Heart left ventricle (tissue), 13 donors: ENCODE measurements around the gene MPI.

Source experiments
- POLR2A ChIP-seq, 2 donors: fragments of 450-650 bp; IDR thresholded peaks; one replicate each; pipeline ENCODE4 v1.6.1; 2017; ENCODE audit warnings: antibody characterized with exemption in 2 of 2, mild to moderate bottlenecking in 2 of 2, moderate library complexity in 2 of 2
- TF ChIP-seq, protein P1 (sequence below), 12 donors: fragments of 200-600 bp; sonication (generic) in 4 of 12; IDR thresholded peaks; one replicate each; pipeline versions ENCODE4 v1.5.0 to v1.8.0; 2018 to 2022; ENCODE audit warnings: antibody characterized with exemption in 12 of 12, mild to moderate bottlenecking in 5 of 12
- donor health status: ischemic (EF 13 %, LVEDD 7.1; RV severe dilation, severe dysfunction).
- donor health status: DM: no; HTN: yes; CAD: no.
- donor health status: DM: no; HTN: no; CAD: no.
- donor health status: ischemic (EF 25% LVEDD 6.9; RV normal size, moderate dysfunction).
- donor health status: ischemic (EF 25% LVEDD 5.7; RV mildly dilated, moderate dysfunction).
- donor health status: ischemic (EF 35%, LVEDD 5.7; RV mildly dilated, moderate dysfunction).
- donor health status: nonischemic (EF 11% LVEDD 7.7; RV severe dilation, severe dysfunction).
- donor health status: DM: yes; HTN: yes; CAD: no.
- donor health status: PGD.
- donor health status: ischemic (EF 29% LVEDD 5.4; RV normal size, mild dysfunction).
- donor health status: nonischemic (EF 23%, LVEDD 6.1; RV moderate dilation, normal function).

DNA sequence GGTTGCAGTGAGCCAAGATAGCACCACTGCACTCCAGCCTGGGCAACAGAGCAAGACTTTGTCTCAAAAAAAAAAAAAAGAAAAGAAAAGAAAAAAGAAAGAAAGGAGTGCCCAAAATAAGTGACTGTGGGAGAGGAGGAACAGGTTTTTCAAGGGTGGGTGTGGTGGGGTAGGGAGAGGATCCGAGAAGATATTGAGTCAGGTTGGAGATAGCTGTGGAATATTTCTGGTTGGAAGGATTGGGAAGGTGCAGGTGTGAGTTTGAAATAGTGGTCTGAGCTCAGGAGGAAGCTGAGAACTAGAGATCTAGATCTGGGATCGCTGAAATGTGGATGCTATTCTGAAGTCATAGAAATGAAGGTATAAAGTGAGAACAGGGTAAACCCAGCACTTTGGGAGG is 24.5 kb upstream of the MPI start:
- TF ChIP-seq, protein P1, sequence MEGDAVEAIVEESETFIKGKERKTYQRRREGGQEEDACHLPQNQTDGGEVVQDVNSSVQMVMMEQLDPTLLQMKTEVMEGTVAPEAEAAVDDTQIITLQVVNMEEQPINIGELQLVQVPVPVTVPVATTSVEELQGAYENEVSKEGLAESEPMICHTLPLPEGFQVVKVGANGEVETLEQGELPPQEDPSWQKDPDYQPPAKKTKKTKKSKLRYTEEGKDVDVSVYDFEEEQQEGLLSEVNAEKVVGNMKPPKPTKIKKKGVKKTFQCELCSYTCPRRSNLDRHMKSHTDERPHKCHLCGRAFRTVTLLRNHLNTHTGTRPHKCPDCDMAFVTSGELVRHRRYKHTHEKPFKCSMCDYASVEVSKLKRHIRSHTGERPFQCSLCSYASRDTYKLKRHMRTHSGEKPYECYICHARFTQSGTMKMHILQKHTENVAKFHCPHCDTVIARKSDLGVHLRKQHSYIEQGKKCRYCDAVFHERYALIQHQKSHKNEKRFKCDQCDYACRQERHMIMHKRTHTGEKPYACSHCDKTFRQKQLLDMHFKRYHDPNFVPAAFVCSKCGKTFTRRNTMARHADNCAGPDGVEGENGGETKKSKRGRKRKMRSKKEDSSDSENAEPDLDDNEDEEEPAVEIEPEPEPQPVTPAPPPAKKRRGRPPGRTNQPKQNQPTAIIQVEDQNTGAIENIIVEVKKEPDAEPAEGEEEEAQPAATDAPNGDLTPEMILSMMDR (IDR thresholded peaks at IDR 0.05) = no peak
- TF ChIP-seq POLR2A (IDR thresholded peaks at IDR 0.05) = no peak
